AG04449 (cell line): Measurements from ENCODE around the gene SNU13.
A peak's percentile ranks its signal among the peaks of the same experiment; 100 is the strongest.
"Not testable (repeated sequence)": the region's sequence is repeated elsewhere in the genome, so short reads cannot be mapped to it uniquely, and the experiment has no call there.

Source experiments
- CTCF ChIA-PET: fragments of 350-600 bp; formaldehyde crosslinking; extraction: SDS; loops from one replicate; lab custom pipeline; 2021; ENCODE audit warnings: antibody characterized with exemption; lab: Yijun Ruan, JAX
- POLR2A ChIA-PET: fragments of 400-600, 350-600 bp; formaldehyde crosslinking; extraction: SDS; loops from one replicate; lab custom pipeline; 2020; ENCODE audit warnings: antibody characterized with exemption, inconsistent platforms; lab: Yijun Ruan, JAX
- DNase-seq: peaks from one replicate; pipeline ENCODE4 v3.0.0-alpha.2; 2010; ENCODE audit warnings: low read depth, low spot score
- H3K4me3 ChIP-seq: 2 replicates; pipeline ENCODE4 v1.5.1; 2011; ENCODE audit warnings: low read depth, mild to moderate bottlenecking, control low read depth, low read length
- CTCF ChIP-seq: IDR thresholded peaks from one replicate; pipeline ENCODE4 v1.5.1; 2011; ENCODE audit warnings: mild to moderate bottlenecking, moderate library complexity, low read length, control low read depth, inconsistent platforms; ENCODE audit not compliant: insufficient read depth; ENCODE audit errors: missing control alignments

SNU13 gene

GRCh38 chr22:41697126-41697775 is 8.6 kb upstream of the SNU13 start:
- peak; percentile 31 for DNase-seq
- POLR2A ChIA-PET = interaction anchor here (0.6 to 1.6 kb wide), 3 partner anchors 9 to 61 kb away, joined by 3 to 7 read pairs (median 4); partner anchors contain the start of gene SNU13
- CTCF ChIA-PET = interaction anchor here (0.6 to 9.2 kb wide), 92 partner anchors 9 to 748 kb away, joined by 3 to 387 read pairs (median 6); partner anchors contain the start of genes CCDC134, CENPM, PMM1 and SMDT1
- peak overlapping the region; percentile 9; the same call in 1 of the 2 replicates for H3K4me3 ChIP-seq
- TF ChIP-seq CTCF = peak; percentile 93

GRCh38 chr22:41696703-41697102 is 8.0 kb upstream of the SNU13 start:
- CTCF ChIA-PET = interaction anchor here (0.6 to 9.2 kb wide), 71 partner anchors 9 to 395 kb away, joined by 3 to 387 read pairs (median 6); partner anchors contain the start of genes CCDC134, CENPM, PMM1 and SMDT1
- DNase-seq = no peak
- no peak overlapping the region for H3K4me3 ChIP-seq
- POLR2A ChIA-PET = interaction anchor here (0.9 to 1.6 kb wide), 2 partner anchors 9 to 29 kb away, joined by 3 to 7 read pairs; partner anchors contain the start of gene SNU13
- no peak for TF ChIP-seq CTCF

- H3K4me3 ChIP-seq = no peak overlapping the region
- DNase-seq = no peak
- TF ChIP-seq CTCF = no peak
- ChIA-PET POLR2A (no interaction called here), CTCF (interaction anchor here (0.9 to 9.2 kb wide), 2 partner anchors 127 to 248 kb away, joined by 3 to 387 read pairs; partner anchors contain the start of gene CENPM)
Observed at GRCh38 chr22:41695211-41695610, 6.5 kb upstream of the SNU13 start.

- no peak for TF ChIP-seq CTCF
- no peak for DNase-seq
- ChIA-PET CTCF (interaction anchor here (1.0 to 1.4 kb wide), 3 partner anchors 24 to 251 kb away, joined by 3 to 5 read pairs (median 4); no protein-coding TSS in a partner anchor), POLR2A (no interaction called here)
- no peak overlapping the region for H3K4me3 ChIP-seq
Observed at GRCh38 chr22:41690476-41690875, 1.8 kb upstream of the SNU13 start.

GRCh38 chr22:41687901-41688364 is 734 bp downstream of the SNU13 start:
- DNase-seq = no peak
- POLR2A ChIA-PET = interaction anchor here (2.7 kb wide), 1 partner anchor 9 kb away, joined by 7 read pairs; no protein-coding TSS in a partner anchor
- CTCF ChIA-PET = interaction anchor here (1.0 to 5.5 kb wide), 5 partner anchors 10 to 253 kb away, joined by 3 to 91 read pairs (median 9); partner anchors contain the start of gene MEI1
- no peak for TF ChIP-seq CTCF
- H3K4me3 ChIP-seq = peak overlapping the region; percentile 86

- DNase-seq = not testable (repeated sequence)
- CTCF ChIA-PET = interaction anchor here (1.0 to 5.5 kb wide), 5 partner anchors 11 to 254 kb away, joined by 4 to 91 read pairs (median 9); partner anchors contain the start of gene MEI1
- H3K4me3 ChIP-seq = peak overlapping the region; percentile 86; the same call in 1 of the 2 replicates
Observed at GRCh38 chr22:41686890-41687289, 1.8 kb downstream of the SNU13 start.

More at GRCh38 chr22:41686890-41687289, 1.8 kb downstream of the SNU13 start:
- POLR2A ChIA-PET = interaction anchor here (2.7 kb wide), 1 partner anchor 10 kb away, joined by 7 read pairs; no protein-coding TSS in a partner anchor
